HG03520 (cell line): ENCODE data around the gene NPAS2.

Experiments
- ATAC-seq: cut with Tn5 transposase; IDR thresholded peaks from one replicate; pipeline ENCODE4 v1.9.1; 2021; ENCODE audit warnings: mild to moderate bottlenecking, moderate library complexity; ENCODE audit not compliant: unreplicated experiment

Gene NPAS2

GRCh38 chr2:101003278-101003775 lies 183.4 kb downstream of the NPAS2 start:
- no peak for ATAC-seq

DNA sequence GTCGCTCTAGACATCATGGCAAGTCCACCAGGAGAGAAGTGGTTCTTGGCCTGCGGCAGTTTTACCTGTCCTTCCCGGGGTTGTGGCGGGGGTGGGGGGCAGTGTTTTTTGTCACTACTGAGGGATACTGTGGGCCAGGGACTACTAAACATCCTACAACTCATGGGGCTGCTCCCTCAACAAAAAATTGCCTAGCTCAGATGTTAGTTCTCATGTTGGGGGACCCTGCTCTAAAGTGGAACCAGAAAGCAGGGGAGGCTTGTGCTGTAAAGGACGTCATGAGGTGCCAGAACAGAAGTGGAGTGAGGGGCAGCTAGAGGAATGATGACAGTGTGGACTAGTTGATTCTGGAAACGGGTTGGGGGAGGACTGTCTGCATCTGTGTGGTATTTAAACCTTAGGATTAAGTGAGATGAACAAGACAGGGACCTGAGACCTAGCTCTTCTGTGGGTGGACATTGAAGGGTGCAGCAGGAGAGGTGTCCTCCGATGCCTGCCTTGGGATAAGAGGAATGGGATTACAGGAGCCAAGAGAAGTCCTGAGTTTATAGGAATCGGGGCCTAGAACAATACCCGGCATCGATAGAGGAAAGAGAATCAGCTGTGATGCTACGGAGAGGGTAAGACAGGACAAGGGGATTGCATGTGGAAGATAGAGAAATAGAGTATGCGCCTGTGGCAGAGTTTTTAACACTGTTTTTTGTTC lies 184.8 kb downstream of the NPAS2 start:
- ATAC-seq = no peak

- ATAC-seq = no peak
Observed at GRCh38 chr2:101006065-101006715, 186.3 kb downstream of the NPAS2 start.

GRCh38 chr2:101007415-101008345 lies 187.7 kb downstream of the NPAS2 start:
- no peak for ATAC-seq

GRCh38 chr2:101011152-101011551 lies 191.2 kb downstream of the NPAS2 start:
- no peak for ATAC-seq

DNA sequence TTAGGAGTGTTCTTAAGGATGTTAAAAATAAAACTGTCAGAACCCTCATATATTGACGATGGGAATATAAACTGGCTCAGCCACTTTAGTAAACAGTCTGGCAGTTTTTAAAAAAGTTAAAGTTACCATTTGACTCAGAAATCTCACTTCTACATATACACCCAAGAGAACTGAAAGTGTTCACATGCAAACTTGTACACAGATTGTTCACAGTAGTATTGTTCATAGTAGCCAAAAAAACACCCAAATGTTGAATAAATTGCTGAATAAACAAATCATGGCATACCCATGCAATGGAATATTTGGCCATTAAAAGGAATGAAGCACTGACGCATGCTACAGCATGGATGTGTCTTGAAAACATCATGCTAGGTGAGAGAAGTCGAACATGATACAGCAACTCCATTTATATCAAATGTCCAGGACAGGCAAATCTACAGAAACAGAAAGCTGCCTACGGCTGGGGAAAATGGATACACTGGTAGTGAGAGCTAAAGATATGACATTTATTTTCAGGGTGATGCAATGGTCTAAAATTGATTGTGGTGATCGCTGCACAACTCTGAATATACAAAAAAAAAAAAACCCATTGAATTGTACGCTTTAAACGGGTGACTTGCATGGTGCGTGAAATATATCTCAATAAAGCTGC lies 192.2 kb downstream of the NPAS2 start:
- ATAC-seq = peak; percentile 87

- ATAC-seq = no peak
Observed at GRCh38 chr2:101012706-101013181, 192.8 kb downstream of the NPAS2 start.

GRCh38 chr2:101014264-101014857 lies 194.4 kb downstream of the NPAS2 start:
- no peak for ATAC-seq

- ATAC-seq = no peak
Observed at GRCh38 chr2:101017371-101017770, 197.4 kb downstream of the NPAS2 start.

GRCh38 chr2:101018934-101019333 lies 199.0 kb downstream of the NPAS2 start:
- no peak for ATAC-seq

GRCh38 chr2:101022221-101022620 lies 202.3 kb downstream of the NPAS2 start:
- ATAC-seq = no peak

- ATAC-seq = no peak
Observed at GRCh38 chr2:101023327-101024107, 203.6 kb downstream of the NPAS2 start.

- no peak for ATAC-seq
Observed at GRCh38 chr2:101025561-101025960, 205.6 kb downstream of the NPAS2 start.

- ATAC-seq = no peak
Observed at GRCh38 chr2:101026253-101026701, 206.3 kb downstream of the NPAS2 start.

DNA sequence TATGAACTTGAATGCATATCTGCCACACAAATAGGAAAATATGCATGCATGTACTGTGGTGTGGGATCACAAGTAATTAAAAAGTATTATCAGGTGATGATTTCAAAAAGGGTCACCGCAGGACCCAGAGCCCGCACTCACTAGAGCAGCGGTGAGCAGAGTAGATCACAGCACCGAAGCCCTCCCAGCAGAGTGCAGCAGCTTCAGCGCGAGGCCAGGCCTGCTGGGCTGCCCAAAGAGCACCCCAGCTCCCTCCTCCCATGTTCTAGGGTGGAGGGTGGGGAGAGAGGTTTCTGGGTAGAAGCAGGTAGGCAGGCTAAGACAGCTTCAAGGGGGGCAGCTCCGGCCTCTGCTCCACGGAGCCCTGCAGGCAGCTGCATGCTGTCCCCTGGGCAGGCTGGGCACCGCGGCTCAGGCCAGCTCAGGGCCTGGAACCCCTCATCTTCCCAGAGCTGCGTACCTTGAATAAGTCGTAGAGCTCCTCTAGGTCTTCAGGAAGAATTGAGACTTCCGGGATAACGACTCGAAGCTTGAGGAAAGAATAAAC lies 207.1 kb downstream of the NPAS2 start:
- no peak for ATAC-seq

DNA sequence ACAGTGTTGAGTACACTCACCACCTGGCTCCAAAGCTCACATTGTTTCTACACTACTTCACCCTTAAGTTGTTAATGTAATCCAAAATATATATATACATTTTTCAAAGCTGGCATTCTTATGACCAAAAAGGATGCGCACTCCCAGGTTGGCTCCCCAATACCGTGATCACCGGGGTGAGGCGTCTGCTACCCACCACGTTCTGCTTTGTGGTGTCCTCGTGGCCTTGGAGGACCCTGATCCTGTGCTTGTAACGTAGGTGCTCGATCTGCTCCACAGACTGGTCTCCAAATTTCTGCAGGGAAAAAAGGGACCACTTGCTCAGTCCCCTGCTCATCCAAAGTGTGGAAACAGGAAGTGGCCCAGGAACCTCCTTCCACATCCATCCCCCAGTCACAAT lies 207.9 kb downstream of the NPAS2 start:
- no peak for ATAC-seq

- ATAC-seq = no peak
Observed at GRCh38 chr2:101030866-101031554, 211.1 kb downstream of the NPAS2 start.

GRCh38 chr2:101032084-101032776 lies 212.3 kb downstream of the NPAS2 start:
- ATAC-seq = no peak
